Endothelial cell of umbilical vein (primary cell): ENCODE data around the gene NR2E1. TPM values are rescaled to one million over a fixed set of nuclear protein-coding genes. Genes with fewer than 3 reads are reported as not detected.

Experiments
- BruUV-seq: library from RNA; stranded (reverse); fragments of 400-500 nt; replicated peaks from 2 replicates; lab custom pipeline; 2021; lab: Mats Ljungman, UMichigan
- CTCF ChIA-PET: fragments of 300-600, 350-600 bp; sonication (Branson Sonifier 250); formaldehyde crosslinking; loops from one replicate; lab custom pipeline; 2021; ENCODE audit warnings: antibody characterized with exemption, inconsistent platforms; lab: Charles Lee
- POLR2A ChIA-PET: fragments of 300-600, 350-600 bp; sonication (Branson Sonifier 250); formaldehyde crosslinking; loops from one replicate; lab custom pipeline; 2021; ENCODE audit warnings: antibody characterized with exemption, inconsistent platforms; lab: Charles Lee
- DNase-seq: peaks from one replicate; pipeline ENCODE4 v3.0.0-alpha.2; 2011; ENCODE audit warnings: low read depth, low spot score
- FAIRE-seq: peaks from 2 replicates; lab custom pipeline; 2011; peaks lifted over from hg19 to GRCh38; lab: Jason Lieb, UNC
- H2AFZ ChIP-seq: 2 replicates; pipeline ENCODE4 v1.6.0; 2012; ENCODE audit warnings: low read depth, low read length, control low read depth, inconsistent platforms
- H3K27ac ChIP-seq: 2 replicates; pipeline ENCODE4 v1.5.1; 2011; ENCODE audit warnings: low read depth, mild to moderate bottlenecking, control low read depth, low read length, moderate library complexity; ENCODE audit not compliant: insufficient read depth
- H3K27me3 ChIP-seq, 2 experiments: 2 replicates each; pipeline versions ENCODE4 v1.6.0 to v1.6.1; 2011; ENCODE audit warnings: low read length in 2 of 2, mixed read lengths in 1 of 2; ENCODE audit not compliant: control insufficient read depth in 2 of 2, insufficient read depth in 2 of 2
- H3K36me3 ChIP-seq, 2 experiments: 2 replicates in 1 of 2; 3 replicates in 1 of 2; pipeline ENCODE4 v1.5.1; 2011; ENCODE audit warnings: low read length in 2 of 2, mild to moderate bottlenecking in 1 of 2, moderate library complexity in 1 of 2; ENCODE audit not compliant: control insufficient read depth in 2 of 2, insufficient read depth in 2 of 2; ENCODE audit errors: extremely low read depth in 1 of 2
- H3K4me1 ChIP-seq: 3 replicates; pipeline ENCODE4 v1.5.1; 2011; ENCODE audit warnings: mild to moderate bottlenecking, low read length; ENCODE audit not compliant: control insufficient read depth, insufficient read depth; ENCODE audit errors: extremely low read depth
- H3K4me2 ChIP-seq: 2 replicates; pipeline ENCODE4 v1.6.1; 2011; ENCODE audit warnings: low read length, control low read depth, mixed read lengths; ENCODE audit not compliant: insufficient read depth
- H3K4me3 ChIP-seq, 3 experiments: fragments of 200-600 bp in 1 of 3; sonication (generic), shearing (Covaris generic) in 1 of 3; replicated peaks in 1 of 3; 2 replicates each; pipeline ENCODE4 v1.5.1; 2011 to 2016; ENCODE audit warnings: control low read depth in 3 of 3, low read length in 3 of 3, mild to moderate bottlenecking in 2 of 3, inconsistent platforms in 1 of 3, low read depth in 1 of 3, moderate library complexity in 1 of 3; ENCODE audit not compliant: insufficient read depth in 1 of 3
- H3K79me2 ChIP-seq: 2 replicates; pipeline ENCODE4 v1.6.0; 2012; ENCODE audit warnings: low read length, inconsistent platforms; ENCODE audit not compliant: control insufficient read depth, insufficient read depth
- H3K9ac ChIP-seq: replicated peaks from 2 replicates; pipeline ENCODE3; 2011; ENCODE audit warnings: low read length, control low read depth; ENCODE audit not compliant: insufficient read depth; ENCODE audit errors: extremely low read depth
- H3K9me1 ChIP-seq: replicated peaks from 3 replicates; pipeline ENCODE4 v1.6.0; 2011; ENCODE audit warnings: mild to moderate bottlenecking, low read length; ENCODE audit not compliant: control insufficient read depth, insufficient read depth; ENCODE audit errors: extremely low read depth
- H3K9me3 ChIP-seq: replicated peaks from 2 replicates; pipeline ENCODE4 v1.5.1; 2012; ENCODE audit warnings: low read length, inconsistent platforms; ENCODE audit not compliant: control insufficient read depth, insufficient read depth
- H4K20me1 ChIP-seq: replicated peaks from 2 replicates; pipeline ENCODE3; 2011; ENCODE audit warnings: mild to moderate bottlenecking, low read length; ENCODE audit not compliant: control insufficient read depth, insufficient read depth; ENCODE audit errors: extremely low read depth
- CTCF ChIP-seq, 2 donors: IDR thresholded peaks; 1 replicate in 1 of 2; 2 replicates in 1 of 2; pipeline ENCODE4 v1.5.1; 2011; ENCODE audit warnings: low read length in 2 of 2, mild to moderate bottlenecking in 2 of 2, moderate library complexity in 2 of 2, control low read depth in 1 of 2, inconsistent platforms in 1 of 2, low read depth in 1 of 2; ENCODE audit not compliant: insufficient read depth in 1 of 2; ENCODE audit errors: extremely low read depth in 1 of 2
- EZH2 ChIP-seq: IDR thresholded peaks from 2 replicates; pipeline ENCODE4 v1.6.1; 2012; ENCODE audit warnings: borderline replicate concordance, low read depth, mild to moderate bottlenecking, moderate library complexity, low read length, inconsistent platforms; ENCODE audit not compliant: severe bottlenecking
- FOS ChIP-seq: IDR thresholded peaks from 2 replicates; pipeline ENCODE4 v1.6.1; 2011; ENCODE audit warnings: mild to moderate bottlenecking, low read length, moderate library complexity, borderline replicate concordance; ENCODE audit not compliant: insufficient read depth
- GATA2 ChIP-seq: IDR thresholded peaks from 2 replicates; pipeline ENCODE4 v1.7.0; 2011; ENCODE audit warnings: low read depth, mild to moderate bottlenecking, moderate library complexity, mixed read lengths, low read length; ENCODE audit not compliant: insufficient read length, insufficient read depth
- JUN ChIP-seq: IDR thresholded peaks from 2 replicates; pipeline ENCODE4 v1.6.1; 2011; ENCODE audit warnings: borderline replicate concordance, low read depth; ENCODE audit not compliant: insufficient read length, insufficient read depth
- MAX ChIP-seq: IDR thresholded peaks from 2 replicates; pipeline ENCODE4 v1.6.1; 2011; ENCODE audit not compliant: insufficient read depth, insufficient read length
- MYC ChIP-seq: IDR thresholded peaks from one replicate; pipeline ENCODE4 v1.6.1; 2011; ENCODE audit warnings: mild to moderate bottlenecking, low read depth, low read length
- POLR2A ChIP-seq: IDR thresholded peaks from 2 replicates; pipeline ENCODE4 v1.6.1; 2012; ENCODE audit warnings: low read depth, mild to moderate bottlenecking, control low read depth, low read length
- POLR2AphosphoS5 ChIP-seq: IDR thresholded peaks from 2 replicates; pipeline ENCODE4 v1.6.1; 2012; ENCODE audit warnings: low read depth, mild to moderate bottlenecking, control low read depth, low read length, moderate library complexity; ENCODE audit not compliant: insufficient read depth
- dilution Hi-C: fragments of 300-500 bp; cut with MboI; formaldehyde crosslinking; loops from one replicate; pipeline ENCODE4 v1.15.0; 2019; ENCODE audit warnings: low sequenced_read_pairs; ENCODE audit not compliant: extremely low pct_ligation_motif_present
- intact Hi-C: fragments of 100-400 bp; cut with micrococcal nuclease; formaldehyde crosslinking; loops from one replicate; pipeline ENCODE4 v1.10.0; 2022
- polyA plus RNA-seq, 4 experiments: library from polyadenylated mRNA; depleted of rRNA in 3 of 4; stranded (reverse) in 3 of 4; unstranded in 1 of 4; fragments of >200 nt; gene quantifications; 2 replicates each; pipeline versions ENCODE4 v1.2.1 to v1.2.3, GENCODE V29; 2011 to 2012; ENCODE audit warnings: missing spikeins in 1 of 4
- total RNA-seq: library from RNA; stranded (reverse); gene quantifications from 2 replicates; pipeline ENCODE4 v1.2.3, GENCODE V29; 2021

Gene NR2E1
- total and polyA plus RNA-seq, 2 donors (not counting 3 experiments of a cell fraction or from before 2014, with no cell fraction given): not detected

- POLR2A ChIA-PET: no interaction called here
- peaks cover 50 to 61% of the 10 kb centered on the region in 2 experiments for H3K27me3 ChIP-seq
Measured at GRCh38 chr6:108127826-108128225, 38.0 kb upstream of the NR2E1 start.

GRCh38 chr6:108130262-108130661 lies 35.6 kb upstream of the NR2E1 start:
- no peaks in the 10 kb centered on the region for H3K36me3 ChIP-seq
- CTCF ChIA-PET: interaction anchor here (1.1 to 2.7 kb wide), 2 partner anchors 18 to 362 kb away, joined by 6 to 12 read pairs; no protein-coding TSS in a partner anchor
- no peaks in the 10 kb centered on the region for H3K9me1 ChIP-seq
- POLR2A ChIA-PET: no interaction called here
- H3K9ac ChIP-seq: no peak overlapping the region
- no TSS peak for BruUV-seq
- no peak overlapping the region for H3K4me3 ChIP-seq
- H2AFZ ChIP-seq: no peak overlapping the region
- H3K9me3 ChIP-seq: no peaks in the 10 kb centered on the region
- no peaks in the 10 kb centered on the region for H4K20me1 ChIP-seq
- intact Hi-C loops (no loop called here), dilution Hi-C loops (no loop called here)
- no peak for FAIRE-seq
- H3K27me3 ChIP-seq: peaks cover 36 to 41% of the 10 kb centered on the region in 2 experiments
- H3K79me2 ChIP-seq: no peaks in the 10 kb centered on the region
- H3K4me2 ChIP-seq: no peak overlapping the region
- peaks cover 9% of the 10 kb centered on the region for H3K4me1 ChIP-seq
- no peak for TF ChIP-seq POLR2A
- no peak for TF ChIP-seq POLR2AphosphoS5
- no peak for TF ChIP-seq FOS
- no peak for TF ChIP-seq MAX
- TF ChIP-seq JUN: no peak
- no peak for TF ChIP-seq EZH2
- TF ChIP-seq MYC: no peak
- no peak for TF ChIP-seq CTCF (IDR thresholded peaks at IDR 0.05; ENCODE audit: extremely low read depth in 1 of 2, insufficient read depth in 1 of 2, low read depth in 1 of 2, low read length in 2 of 2)
- TF ChIP-seq GATA2: no peak
- no peak overlapping the region for H3K27ac ChIP-seq
- DNase-seq: no peak

More at GRCh38 chr6:108127826-108128225, 38.0 kb upstream of the NR2E1 start:
- H4K20me1 ChIP-seq: no peaks in the 10 kb centered on the region
- no peaks in the 10 kb centered on the region for H3K79me2 ChIP-seq
- H3K36me3 ChIP-seq: no peaks in the 10 kb centered on the region
- no peak overlapping the region for H3K27ac ChIP-seq
- intact Hi-C loops (no loop called here), dilution Hi-C loops (no loop called here)
- DNase-seq: no peak
- TF ChIP-seq POLR2AphosphoS5 (no peak), MAX (no peak)
- no peaks in the 10 kb centered on the region for H3K4me1 ChIP-seq
- no peak overlapping the region for H2AFZ ChIP-seq
- H3K4me3 ChIP-seq: no peak overlapping the region
- no peaks in the 10 kb centered on the region for H3K9me3 ChIP-seq
- no peak for FAIRE-seq
- no TSS peak for BruUV-seq
- no peaks in the 10 kb centered on the region for H3K9me1 ChIP-seq
- H3K9ac ChIP-seq: no peak overlapping the region
- no peak overlapping the region for H3K4me2 ChIP-seq
- CTCF ChIA-PET: interaction anchor here (2.7 kb wide), 1 partner anchor 364 kb away, joined by 12 read pairs; no protein-coding TSS in a partner anchor
